HG03442 (cell line): ENCODE results near the gene PSG4.
"Not testable (repeated sequence)": the region's sequence is repeated elsewhere in the genome, so short reads cannot be mapped to it uniquely, and the experiment has no call there.

ENCODE experiments used
- ATAC-seq: cut with Tn5 transposase; IDR thresholded peaks from one replicate; pipeline ENCODE4 v1.9.1; 2021; ENCODE audit warnings: mild to moderate bottlenecking, moderate library complexity; ENCODE audit not compliant: unreplicated experiment

PSG4 gene

DNA sequence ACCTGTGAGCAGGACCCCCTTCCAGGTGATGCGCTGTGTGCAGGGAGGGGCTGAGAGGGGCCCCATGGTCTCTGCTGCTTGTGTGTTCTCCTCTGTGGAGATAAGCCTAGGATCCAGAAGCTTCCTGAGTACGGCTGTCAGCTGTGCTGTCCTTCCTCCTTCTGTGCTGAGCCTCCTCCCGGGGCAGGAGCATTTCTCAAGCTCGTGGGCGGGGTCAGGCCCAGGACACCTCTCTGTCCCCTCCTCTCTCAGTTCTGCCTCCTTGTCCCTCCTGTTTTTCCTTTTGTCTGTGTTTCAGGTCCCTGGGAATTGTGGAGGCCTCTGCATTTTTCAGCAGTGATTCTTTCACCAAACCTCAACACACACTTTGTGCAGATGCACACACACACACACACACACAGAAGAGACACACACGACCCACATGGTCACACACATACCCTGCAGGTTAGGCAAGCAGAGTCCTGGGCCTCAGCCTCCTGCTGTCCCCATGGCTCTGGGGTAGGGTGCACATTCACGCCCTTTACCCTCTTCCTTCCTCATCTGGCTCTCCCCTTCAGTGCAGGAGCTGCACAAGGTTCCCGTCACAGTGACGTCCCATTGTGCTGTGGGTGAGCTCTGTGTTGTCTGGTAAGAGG is at the start of gene PSG4:
Gene PSG4, minus strand, starts transcription at position 168 of the 635 bp plus-strand sequence. Its CDS starts 102 bp downstream, at position 66.
- ATAC-seq: not testable (repeated sequence)

DNA sequence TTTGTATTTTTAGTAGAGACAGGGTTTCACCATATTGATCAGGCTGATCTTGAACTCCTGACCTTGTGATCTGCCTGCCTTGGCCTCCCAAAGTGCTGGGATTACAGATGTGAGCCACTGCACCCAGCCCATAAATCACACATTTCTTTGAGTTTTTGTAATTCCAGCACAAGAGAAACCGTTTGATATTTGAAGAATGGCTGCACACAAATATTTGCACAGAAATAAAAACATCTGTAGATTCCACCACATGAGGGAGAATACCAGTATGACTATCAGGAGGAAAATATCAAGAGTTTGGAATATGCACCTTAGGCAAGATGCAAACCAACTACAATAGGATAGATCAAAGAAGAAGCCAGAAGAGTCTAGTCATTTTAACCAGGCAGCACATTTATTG is 46.0 kb upstream of the PSG4 start:
- not testable (repeated sequence) for ATAC-seq

DNA sequence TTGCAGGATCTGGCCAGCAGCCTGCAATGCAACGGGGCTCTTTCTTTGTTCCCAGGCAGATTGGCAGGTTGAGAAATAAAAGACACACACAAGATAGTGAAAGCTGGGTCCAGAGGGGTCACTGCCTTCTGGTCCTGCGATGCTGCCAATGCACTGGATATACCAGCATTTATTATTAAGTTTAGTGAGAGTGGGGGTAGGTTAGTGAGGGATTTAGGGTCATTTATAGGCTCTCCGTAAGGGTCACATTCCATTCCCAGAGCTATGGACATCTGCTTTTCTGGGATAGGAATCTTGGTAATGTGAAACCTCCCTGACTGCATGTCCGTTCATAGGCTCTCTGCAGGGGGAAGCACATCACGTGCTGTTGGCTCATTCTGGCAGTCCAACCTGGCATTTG is 44.9 kb upstream of the PSG4 start:
- ATAC-seq: not testable (repeated sequence)

DNA sequence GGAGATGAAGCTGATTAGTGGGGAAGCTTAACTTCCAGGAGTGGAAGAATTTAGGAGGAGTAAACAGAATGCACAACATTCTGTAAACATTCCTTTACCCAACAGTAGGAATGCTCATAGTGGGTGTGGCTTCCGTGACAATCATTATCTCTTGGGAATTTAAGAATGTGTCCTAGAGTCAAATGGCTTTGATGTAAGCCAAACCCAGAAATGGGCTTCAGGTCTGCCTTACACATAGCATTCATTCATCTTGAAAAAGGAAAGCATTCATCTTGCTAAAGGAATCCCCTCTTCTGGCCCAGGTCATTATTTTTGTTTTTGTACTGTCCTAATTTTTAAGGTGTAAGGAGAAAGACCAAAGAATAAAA is 43.2 kb upstream of the PSG4 start:
- ATAC-seq: not testable (repeated sequence)

DNA sequence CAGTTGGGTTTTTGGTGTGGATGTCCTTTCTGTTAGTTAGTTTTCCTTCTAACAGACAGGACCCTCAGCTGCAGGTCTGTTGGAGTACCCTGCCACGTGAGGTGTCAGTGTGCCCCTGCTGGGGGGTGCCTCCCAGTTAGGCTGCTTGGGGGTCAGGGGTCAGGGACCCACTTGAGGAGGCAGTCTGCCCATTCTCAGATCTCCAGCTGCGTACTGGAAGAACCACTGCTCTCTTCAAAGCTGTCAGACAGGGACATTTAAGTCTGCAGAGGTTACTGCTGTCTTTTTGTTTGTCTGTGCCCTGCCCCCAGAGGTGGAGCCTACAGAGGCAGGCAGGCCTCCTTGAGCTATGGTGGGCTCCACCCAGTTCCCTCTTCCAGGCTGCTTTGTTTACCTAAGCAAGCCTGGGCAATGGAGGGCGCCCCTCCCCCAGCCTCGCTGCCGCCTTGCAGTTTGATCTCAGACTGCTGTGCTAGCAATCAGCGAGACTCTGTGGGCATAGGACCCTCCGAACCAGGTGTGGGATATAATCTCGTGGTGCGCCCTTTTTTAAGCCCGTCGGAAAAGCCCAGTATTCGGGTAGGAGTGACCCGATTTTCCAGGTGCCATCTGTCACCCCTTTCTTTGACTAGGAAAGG is 41.9 kb upstream of the PSG4 start:
- not testable (repeated sequence) for ATAC-seq

DNA sequence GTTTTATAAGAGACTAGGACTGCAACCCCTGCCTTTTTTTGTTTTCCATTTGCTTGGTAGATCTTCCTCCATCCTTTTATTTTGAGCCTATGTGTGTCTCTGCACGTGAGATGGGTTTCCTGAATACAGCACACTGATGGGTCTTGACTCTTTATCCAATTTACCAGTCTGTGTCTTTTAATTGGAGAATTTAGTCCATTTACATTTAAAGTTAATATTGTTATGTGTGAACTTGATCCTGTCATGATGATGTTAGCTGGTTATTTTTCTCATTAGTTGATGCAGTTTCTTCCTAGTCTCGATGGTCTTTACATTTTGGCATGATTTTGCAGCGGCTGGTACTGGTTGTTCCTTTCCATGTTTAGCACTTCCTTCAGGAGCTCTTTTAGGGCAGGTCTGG is 40.4 kb upstream of the PSG4 start:
- ATAC-seq: not testable (repeated sequence)

DNA sequence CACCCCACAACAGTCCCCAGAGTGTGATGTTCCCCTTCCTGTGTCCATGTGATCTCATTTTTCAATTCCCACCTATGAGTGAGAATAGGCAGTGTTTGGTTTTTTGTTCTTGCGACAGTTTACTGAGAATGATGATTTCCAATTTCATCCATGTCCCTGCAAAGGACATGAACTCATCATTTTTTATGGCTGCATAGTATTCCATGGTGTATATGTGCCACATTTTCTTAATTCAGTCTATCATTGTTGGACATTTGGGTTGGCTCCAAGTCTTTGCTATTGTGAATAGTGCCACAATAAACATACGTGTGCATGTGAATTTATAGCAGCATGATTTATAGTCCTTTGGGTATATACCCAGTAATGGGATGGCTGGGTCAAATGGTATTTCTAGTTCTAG is 36.8 kb upstream of the PSG4 start:
- not testable (repeated sequence) for ATAC-seq

DNA sequence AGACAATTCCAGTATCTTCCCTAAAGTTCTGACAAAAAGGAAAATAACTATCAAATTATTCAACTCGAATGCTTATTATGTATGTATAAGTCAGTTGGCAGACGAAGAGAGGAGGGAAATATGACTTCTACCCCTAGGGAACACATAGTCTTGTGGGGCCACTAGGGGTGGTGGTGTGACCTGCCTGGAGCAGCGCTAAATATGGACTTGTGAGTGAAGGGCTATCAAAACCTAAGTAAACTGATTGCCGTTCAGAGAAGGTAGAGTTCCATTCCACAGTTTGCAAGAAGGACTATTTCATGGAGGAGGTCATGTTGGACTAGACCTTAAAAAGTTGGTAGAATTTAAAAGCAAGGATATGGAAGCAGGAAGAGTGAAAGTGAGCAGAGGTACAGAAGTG is 32.8 kb upstream of the PSG4 start:
- ATAC-seq: not testable (repeated sequence)

DNA sequence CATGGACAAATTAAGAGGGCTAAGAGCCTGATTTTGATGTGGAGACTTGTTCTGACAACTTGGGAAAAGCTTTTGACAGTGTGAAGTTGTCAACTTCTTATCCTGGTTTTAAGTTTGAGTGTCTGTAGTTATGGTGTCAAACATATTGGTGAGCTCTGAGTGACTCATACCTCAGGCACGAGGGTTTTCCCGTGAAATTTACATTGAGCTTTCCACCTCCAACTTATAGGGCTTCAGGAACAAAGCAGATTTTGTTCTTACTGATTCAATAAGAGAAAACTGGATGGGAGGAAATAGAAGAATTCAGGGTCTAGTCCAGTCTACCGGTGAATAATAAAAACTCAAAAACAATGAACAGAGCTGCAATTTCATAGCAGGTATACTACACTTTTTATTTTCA is 30.2 kb upstream of the PSG4 start:
- not testable (repeated sequence) for ATAC-seq

DNA sequence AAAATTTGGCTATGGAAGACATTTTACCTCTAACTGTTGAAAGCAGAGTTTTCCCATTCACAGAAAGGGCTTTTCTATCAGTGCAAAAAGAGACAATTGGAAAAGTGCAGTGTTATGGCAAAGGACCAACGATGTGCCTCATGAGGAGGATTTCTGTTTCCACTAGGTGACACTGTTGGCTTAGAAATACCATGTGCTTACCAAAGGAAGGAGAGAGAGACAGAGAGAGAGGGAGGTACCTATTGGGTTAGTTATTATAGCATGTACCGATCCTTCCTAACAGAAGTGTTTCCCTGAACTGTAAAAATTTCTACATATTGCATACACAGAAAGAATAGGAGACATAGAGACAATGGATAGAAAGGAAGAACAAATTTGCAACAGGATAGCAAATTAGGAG is 23.9 kb upstream of the PSG4 start:
- ATAC-seq: no peak

DNA sequence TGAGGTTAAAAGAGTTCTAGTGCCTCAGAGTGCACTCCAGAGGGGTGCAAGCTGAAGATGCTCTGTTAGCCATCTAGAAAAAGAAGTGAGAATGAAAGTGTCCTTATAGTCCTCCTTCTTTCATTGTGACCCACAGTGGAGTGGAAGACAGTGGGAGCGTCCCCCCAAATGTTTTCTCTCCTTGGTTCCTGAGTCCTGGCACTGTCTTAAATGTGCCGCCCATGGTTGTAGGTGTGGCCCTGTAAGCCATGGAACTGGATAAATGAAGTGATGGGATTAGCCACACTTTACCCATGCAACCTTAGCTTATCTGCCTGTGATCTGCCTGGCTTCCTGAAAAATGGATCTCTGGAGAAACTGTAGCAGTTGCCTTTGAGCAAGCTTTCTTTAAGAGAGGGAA is 23.3 kb upstream of the PSG4 start:
- not testable (repeated sequence) for ATAC-seq

DNA sequence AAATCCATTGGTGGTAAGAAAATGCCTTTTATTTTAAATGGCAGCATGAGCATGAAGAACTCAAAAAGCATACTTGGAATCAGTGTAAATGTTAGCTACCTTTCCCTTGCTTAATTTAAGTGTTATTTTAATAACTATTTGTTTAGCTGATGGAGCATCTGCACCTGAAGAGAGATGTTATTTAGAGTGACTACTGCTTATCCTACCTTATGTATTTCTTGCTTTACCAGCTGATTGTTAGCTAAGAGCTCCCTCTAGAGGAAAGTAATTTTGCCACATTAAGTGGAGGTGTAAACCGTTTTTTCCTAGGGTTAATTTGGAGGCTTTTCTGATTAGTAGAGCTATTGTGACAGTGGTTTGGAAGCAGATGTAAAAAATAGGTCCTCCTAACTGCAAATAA is 21.5 kb upstream of the PSG4 start:
- ATAC-seq: not testable (repeated sequence)

DNA sequence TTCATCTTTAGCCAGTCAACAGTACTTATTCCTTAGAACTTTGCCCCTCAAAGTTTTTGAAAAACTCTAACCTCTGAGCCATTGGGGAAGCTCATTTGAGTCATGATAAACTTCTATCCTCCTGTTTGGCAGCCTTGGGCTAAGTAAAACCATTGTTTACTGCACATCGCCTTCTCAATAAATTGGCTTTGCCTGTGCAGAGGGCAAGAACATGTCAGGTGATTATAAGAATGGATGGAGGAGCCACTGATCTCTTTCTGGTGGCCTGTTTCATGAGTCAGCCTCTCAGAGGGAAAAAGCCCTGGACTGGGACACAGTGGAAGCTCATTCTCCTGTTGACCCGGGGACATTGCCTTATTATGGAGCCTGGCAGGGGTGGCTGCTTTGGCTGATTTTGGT is 19.4 kb upstream of the PSG4 start:
- ATAC-seq: no peak

DNA sequence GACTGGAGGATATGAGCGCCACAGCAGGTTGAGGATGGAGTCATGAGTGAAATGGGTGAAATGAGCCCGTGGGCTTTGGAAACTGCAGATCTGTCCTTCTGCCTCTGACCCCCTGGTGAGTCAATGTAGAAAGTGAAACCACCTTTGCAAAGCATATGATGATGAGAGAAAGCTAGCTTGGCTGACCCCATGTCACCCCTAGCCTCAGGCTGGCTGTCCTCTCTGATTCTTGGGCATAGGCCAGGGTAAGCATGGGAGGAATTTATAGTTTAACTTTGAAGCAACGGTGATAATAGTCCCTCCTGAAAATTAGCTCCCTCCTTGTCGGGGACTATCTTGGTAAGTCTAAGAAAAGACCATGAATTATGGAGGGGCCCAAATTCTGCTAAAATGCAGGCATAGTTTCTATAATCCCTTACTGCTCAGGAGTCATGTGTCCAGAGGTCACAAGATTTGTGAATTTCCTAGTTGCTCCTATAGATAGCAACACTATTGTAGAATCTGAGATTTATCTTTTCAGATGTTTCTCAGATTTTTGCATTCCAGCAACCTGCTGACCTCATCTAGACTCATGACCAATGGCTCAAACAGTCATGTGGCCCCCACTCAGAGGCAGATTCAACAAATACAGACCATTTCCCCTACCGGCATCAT is 18.9 kb upstream of the PSG4 start:
- ATAC-seq: not testable (repeated sequence)

DNA sequence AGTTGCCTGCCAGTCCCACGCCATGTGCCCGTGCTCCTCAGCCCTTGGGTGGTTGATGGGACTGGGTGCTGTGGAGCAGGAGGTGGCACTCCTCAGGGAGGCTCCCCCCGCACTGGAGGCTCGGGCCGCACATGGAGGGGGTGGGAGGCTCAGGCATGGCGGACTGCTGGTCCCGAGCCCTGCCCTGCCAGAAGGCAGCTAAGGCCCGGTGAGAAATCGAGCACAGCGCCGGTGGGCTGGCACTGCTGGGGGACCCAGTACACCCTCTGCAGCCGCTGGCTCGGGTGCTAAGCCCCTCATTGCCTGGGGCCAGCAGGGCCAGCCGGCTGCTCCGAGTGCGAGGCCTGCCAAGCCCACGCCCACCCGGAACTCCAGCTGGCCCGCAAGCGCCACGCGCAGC is 16.5 kb upstream of the PSG4 start:
- ATAC-seq: not testable (repeated sequence)

DNA sequence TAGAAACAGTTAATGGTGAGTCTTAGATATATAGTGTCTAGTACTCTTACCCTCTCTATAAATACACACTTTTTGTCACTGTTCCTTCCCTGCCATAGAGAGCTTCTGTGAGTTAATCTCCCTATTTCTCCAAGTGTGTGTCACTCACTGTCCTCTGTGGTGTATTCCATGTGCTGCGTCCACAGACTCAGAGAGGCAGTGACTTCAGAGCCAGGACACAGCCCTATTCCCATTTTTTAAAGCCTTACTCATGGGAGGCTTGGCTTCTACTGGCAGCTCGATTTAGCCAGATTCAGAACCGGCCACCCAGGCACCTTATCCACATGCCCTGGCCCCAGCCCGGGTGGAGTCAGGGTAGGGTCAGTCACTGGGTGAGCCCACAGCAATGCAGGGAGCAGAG is 13.7 kb upstream of the PSG4 start:
- not testable (repeated sequence) for ATAC-seq

DNA sequence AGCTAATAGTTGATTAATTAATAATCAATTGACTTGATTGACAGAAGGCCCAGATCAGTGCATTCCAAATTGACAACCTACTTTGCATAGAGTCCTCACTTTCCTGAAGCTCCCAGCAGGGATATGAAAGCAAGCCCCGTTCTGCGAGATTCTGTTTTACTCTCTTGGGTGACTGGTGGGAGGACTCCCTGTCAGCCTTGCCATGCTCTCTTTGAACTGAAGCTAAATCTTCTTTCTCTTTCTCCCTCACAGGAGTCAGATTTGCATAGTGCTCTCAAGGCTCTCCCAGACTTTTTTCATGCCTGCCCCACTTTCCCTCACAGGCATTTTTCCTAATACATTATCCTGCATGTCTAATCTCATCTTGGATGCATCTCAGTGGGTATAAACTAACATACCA is 10.4 kb upstream of the PSG4 start:
- not testable (repeated sequence) for ATAC-seq

DNA sequence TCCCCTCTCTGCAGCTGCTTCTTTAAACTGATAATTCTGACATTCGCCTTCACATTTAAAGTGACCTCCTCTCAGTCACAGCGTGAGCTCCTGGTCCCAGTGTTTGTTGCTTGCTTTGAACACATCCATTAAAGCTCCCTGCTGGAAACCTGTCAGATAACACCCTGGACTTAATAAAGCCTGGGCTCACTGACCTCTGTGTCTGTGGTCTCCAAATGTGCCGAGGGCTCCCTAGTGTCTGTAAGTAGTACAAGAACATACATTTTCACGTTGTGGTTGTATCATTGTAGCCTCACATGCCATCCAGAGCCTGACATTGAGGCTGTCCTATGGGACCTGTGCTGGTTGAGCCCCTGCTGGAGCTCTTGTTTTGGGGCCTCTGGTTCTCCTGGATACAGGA is 2.6 kb upstream of the PSG4 start:
- no peak for ATAC-seq

DNA sequence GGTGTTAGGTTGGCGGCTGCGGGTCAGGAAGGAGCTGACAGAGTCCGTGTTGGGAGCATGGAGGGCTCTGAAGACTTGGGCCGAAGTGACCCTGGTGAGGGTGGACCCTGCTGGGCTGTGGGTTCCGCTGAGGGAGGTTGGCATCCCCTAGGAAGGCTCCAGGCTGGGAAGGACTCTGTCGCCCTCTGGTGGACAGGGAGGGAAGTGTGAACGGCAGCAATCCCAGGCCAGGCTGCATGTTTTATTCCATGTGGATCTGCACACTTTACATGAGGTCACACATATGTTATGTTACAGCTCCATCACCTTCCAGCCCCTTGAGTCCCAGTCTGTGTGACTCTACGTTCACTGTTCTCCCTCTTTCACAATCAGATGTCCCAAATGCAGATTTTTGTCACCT is 1.7 kb upstream of the PSG4 start:
- ATAC-seq: not testable (repeated sequence)

DNA sequence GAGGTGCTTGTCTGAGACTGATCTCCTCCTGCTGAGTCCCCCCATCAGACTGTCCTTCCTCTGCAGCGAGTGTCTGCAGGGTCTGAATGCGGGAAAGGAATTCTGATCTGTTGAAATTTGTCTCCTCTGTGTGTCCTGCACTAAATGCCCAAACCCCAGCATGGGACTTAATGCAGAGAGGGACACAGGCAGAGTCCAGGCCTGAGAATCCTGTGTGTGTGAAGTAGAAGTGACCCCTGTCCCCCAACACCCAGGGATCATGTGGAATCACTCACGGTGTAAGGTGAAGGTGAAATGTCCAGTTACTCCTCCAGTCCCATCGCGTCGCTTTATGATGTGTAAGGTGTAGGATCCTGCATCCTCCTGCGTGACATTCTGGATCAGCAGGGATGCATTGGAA is 1.8 kb downstream of the PSG4 start:
- not testable (repeated sequence) for ATAC-seq

DNA sequence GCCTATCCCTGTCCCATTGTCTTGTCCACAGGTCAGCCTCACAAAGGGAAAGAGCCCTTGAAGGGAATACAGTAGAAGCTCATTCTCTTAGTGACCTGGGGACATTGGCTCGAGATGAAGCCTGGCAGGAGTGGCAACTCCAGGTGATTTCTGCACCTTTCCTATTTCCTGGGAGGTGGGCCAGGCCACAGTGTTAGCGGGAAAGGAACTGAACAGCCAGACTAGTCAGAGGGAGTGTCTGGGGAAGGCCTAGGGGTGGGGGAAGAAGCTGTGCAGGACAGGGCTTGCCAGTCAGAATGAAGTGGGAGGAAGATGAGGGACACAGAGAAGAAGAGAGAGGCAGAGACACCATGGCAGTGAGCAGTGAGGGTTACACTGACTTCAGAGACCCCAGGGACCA is 3.5 kb downstream of the PSG4 start:
- ATAC-seq: not testable (repeated sequence)

DNA sequence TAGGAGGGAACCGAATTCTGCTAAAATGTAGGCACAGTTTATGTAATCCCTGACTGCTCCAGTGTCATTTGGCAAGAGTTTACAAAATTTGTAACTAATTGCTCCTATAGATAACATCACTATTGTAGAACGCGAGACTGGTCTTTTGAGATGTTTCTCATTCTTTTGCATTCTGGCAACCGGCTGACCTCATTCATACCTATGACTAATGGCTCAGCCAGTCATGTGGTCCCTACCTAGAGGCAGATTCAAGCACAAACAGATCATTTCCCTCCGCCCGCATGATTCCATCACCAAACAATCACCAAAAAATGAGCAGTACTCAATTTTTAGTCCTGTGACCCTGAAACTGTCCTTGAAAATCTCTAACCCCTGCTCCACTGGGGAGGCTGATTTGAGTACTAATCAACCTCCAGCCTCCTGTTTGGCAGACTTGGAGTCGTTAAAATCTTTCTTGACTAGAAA is 4.1 kb downstream of the PSG4 start:
- ATAC-seq: not testable (repeated sequence)
